Breast epithelium (tissue), 3 donors: ENCODE data around the gene CXCL3.

Experiments used
- POLR2A ChIP-seq: fragments of 450-650 bp; IDR thresholded peaks from one replicate; pipeline ENCODE4 v1.6.1; 2016; ENCODE audit warnings: antibody characterized with exemption, mild to moderate bottlenecking, moderate library complexity
- TF ChIP-seq, protein P1 (sequence below), 3 donors: fragments of 450-650 bp; IDR thresholded peaks; one replicate each; pipeline ENCODE4 v1.5.1; 2016 to 2017; ENCODE audit warnings: antibody characterized with exemption in 3 of 3, mild to moderate bottlenecking in 3 of 3, moderate library complexity in 3 of 3

DNA sequence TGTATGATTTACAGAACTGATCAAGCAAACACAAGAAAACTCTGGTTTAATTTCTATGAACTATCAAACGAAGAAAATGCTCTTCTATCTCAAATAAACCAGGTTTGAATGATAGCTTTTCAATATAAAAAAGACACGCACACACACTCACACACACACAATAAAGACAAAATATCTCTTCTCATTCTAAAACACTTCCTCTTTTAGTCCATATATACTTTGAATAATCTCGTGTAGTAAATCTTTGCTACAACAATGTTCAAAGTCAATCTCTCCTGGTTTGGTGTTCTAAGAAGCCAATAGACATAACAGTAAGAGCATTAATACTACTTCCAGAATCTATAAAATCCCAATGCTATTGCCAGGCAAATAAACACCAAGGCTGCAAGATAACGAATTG, 47.2 kb upstream of the CXCL3 start:
- TF ChIP-seq, protein P1, sequence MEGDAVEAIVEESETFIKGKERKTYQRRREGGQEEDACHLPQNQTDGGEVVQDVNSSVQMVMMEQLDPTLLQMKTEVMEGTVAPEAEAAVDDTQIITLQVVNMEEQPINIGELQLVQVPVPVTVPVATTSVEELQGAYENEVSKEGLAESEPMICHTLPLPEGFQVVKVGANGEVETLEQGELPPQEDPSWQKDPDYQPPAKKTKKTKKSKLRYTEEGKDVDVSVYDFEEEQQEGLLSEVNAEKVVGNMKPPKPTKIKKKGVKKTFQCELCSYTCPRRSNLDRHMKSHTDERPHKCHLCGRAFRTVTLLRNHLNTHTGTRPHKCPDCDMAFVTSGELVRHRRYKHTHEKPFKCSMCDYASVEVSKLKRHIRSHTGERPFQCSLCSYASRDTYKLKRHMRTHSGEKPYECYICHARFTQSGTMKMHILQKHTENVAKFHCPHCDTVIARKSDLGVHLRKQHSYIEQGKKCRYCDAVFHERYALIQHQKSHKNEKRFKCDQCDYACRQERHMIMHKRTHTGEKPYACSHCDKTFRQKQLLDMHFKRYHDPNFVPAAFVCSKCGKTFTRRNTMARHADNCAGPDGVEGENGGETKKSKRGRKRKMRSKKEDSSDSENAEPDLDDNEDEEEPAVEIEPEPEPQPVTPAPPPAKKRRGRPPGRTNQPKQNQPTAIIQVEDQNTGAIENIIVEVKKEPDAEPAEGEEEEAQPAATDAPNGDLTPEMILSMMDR (IDR thresholded peaks at IDR 0.05), result no peak
- no peak for TF ChIP-seq POLR2A
